ENCODE measurements around the gene APOBR.
"Not testable (repeated sequence)": the region's sequence is repeated elsewhere in the genome, so short reads cannot be mapped to it uniquely, and the experiment has no call there.

APOBR gene

GRCh38 chr16:28524681-28525171 lies 30.3 kb downstream of the APOBR start:
- in situ Hi-C loops (cut with HindIII; ENCODE audit: low sequenced_read_pairs) = no loop called here
- no peak overlapping the region for H3K4me3 ChIP-seq (ENCODE audit: low read depth, low read length)
- DNase-seq (ENCODE audit: low read depth, low spot score) = no peak
- TF ChIP-seq, protein P1, sequence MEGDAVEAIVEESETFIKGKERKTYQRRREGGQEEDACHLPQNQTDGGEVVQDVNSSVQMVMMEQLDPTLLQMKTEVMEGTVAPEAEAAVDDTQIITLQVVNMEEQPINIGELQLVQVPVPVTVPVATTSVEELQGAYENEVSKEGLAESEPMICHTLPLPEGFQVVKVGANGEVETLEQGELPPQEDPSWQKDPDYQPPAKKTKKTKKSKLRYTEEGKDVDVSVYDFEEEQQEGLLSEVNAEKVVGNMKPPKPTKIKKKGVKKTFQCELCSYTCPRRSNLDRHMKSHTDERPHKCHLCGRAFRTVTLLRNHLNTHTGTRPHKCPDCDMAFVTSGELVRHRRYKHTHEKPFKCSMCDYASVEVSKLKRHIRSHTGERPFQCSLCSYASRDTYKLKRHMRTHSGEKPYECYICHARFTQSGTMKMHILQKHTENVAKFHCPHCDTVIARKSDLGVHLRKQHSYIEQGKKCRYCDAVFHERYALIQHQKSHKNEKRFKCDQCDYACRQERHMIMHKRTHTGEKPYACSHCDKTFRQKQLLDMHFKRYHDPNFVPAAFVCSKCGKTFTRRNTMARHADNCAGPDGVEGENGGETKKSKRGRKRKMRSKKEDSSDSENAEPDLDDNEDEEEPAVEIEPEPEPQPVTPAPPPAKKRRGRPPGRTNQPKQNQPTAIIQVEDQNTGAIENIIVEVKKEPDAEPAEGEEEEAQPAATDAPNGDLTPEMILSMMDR (IDR thresholded peaks at IDR 0.05; ENCODE audit: low read depth, low read length) = no peak

- TF ChIP-seq, protein P1 (IDR thresholded peaks at IDR 0.05; ENCODE audit: low read depth, low read length) = no peak
- H3K4me3 ChIP-seq (ENCODE audit: low read depth, low read length) = no peak overlapping the region
- in situ Hi-C loops (cut with HindIII; ENCODE audit: low sequenced_read_pairs) = no loop called here
- no peak for DNase-seq (ENCODE audit: low read depth, low spot score)
Observed at GRCh38 chr16:28526201-28527099, 32.0 kb downstream of the APOBR start.

- in situ Hi-C loops (cut with HindIII; ENCODE audit: low sequenced_read_pairs); H3K4me3 ChIP-seq (ENCODE audit: low read depth, low read length); DNase-seq (ENCODE audit: low read depth, low spot score): not testable (repeated sequence)
Observed at GRCh38 chr16:28527100-28527785, 32.8 kb downstream of the APOBR start.

DNA sequence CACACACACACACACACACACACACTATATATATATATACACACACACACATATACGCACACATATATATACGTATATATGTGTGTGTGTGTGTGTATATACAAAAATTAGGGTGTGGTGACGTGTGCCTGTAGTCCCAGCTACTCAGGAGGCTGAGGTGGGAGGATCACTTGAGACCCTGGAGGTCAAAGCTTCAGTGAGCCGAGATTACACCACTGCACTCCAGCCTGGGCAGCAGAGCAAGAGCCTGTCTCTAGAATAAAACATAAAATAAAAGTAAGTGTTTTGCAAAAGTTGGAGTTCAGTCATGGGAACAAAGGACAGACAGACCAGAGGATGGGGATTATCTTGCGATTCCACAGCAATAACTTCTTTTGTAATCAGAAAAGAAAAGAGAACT lies 33.5 kb downstream of the APOBR start:
- in situ Hi-C loops (cut with HindIII; ENCODE audit: low sequenced_read_pairs) = no loop called here
- H3K4me3 ChIP-seq (ENCODE audit: low read depth, low read length) = no peak overlapping the region
- TF ChIP-seq, protein P1 (IDR thresholded peaks at IDR 0.05; ENCODE audit: low read depth, low read length) = no peak
- no peak for DNase-seq (ENCODE audit: low read depth, low spot score)

GRCh38 chr16:28528463-28528867 lies 34.0 kb downstream of the APOBR start:
- in situ Hi-C loops (cut with HindIII; ENCODE audit: low sequenced_read_pairs) = no loop called here
- TF ChIP-seq, protein P1 (IDR thresholded peaks at IDR 0.05; ENCODE audit: low read depth, low read length) = no peak
- no peak overlapping the region for H3K4me3 ChIP-seq (ENCODE audit: low read depth, low read length)
- no peak for DNase-seq (ENCODE audit: low read depth, low spot score)

DNA sequence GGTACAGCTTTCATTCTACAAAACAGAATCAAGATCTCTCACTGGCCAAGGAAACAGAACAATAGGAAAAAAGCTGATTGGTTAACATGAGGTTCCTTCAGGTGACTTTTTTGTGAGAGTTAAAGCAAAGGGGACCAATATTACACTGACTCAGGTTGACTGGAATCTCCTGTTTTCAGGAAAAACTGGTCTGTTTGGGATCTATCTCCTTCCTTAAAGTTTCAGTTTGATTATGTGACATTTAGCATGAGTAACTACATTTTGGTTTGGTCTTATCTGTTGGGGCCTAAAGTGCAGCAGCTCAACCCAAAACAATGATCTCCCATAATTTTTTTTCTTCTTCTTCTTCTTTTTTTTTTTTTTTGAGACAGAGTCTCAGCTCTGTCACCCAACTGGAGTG lies 34.7 kb downstream of the APOBR start:
- DNase-seq (ENCODE audit: low read depth, low spot score) = no peak
- in situ Hi-C loops (cut with HindIII; ENCODE audit: low sequenced_read_pairs) = no loop called here
- H3K4me3 ChIP-seq (ENCODE audit: low read depth, low read length) = no peak overlapping the region
- TF ChIP-seq, protein P1 (IDR thresholded peaks at IDR 0.05; ENCODE audit: low read depth, low read length) = no peak

Data from astrocyte of the spinal cord (primary cell).